Colonic mucosa (tissue), 4 donors: ENCODE measurements around the gene RNF144A. TPM values are rescaled to one million over a fixed set of nuclear protein-coding genes. Genes with fewer than 3 reads are reported as not detected.

Experiments
- DNase-seq: peaks from one replicate; pipeline ENCODE4 v3.0.0-alpha.2; 2020
- H3K27ac ChIP-seq: fragments of 200-600 bp; one replicate; pipeline ENCODE4 v1.8.0; 2021
- H3K27me3 ChIP-seq: fragments of 200-600 bp; one replicate; pipeline ENCODE4 v1.8.0; 2021
- H3K36me3 ChIP-seq: fragments of 200-600 bp; one replicate; pipeline ENCODE4 v1.8.0; 2021
- H3K4me1 ChIP-seq: fragments of 200-600 bp; one replicate; pipeline ENCODE4 v1.8.0; 2021; ENCODE audit warnings: mild to moderate bottlenecking
- H3K4me3 ChIP-seq: fragments of 200-600 bp; one replicate; pipeline ENCODE4 v1.8.0; 2021
- H3K9ac ChIP-seq, 2 donors: one replicate each; pipeline ENCODE4 v1.7.0; 2013; ENCODE audit warnings: control low read depth in 2 of 2, low read depth in 2 of 2, low read length in 2 of 2
- H3K9me3 ChIP-seq: fragments of 200-600 bp; one replicate; pipeline ENCODE4 v1.8.0; 2021
- intact Hi-C: fragments of 100-400 bp; cut with DNase I; formaldehyde crosslinking; loops from one replicate; pipeline ENCODE4 v1.14.1; 2022
- total RNA-seq, 2 donors: library from RNA; stranded (reverse); fragmentation: NEBNext Ultra II Directional in 1 of 2; extraction: Animal tissue kit (Norgen Biotek cat#: 25700) in 1 of 2; gene quantifications; one replicate each; pipeline ENCODE4 v1.2.1, GENCODE V29; 2021
- TF ChIP-seq, protein P1 (sequence below): fragments of 200-600 bp; IDR thresholded peaks from one replicate; pipeline ENCODE4 v1.8.0; 2022; ENCODE audit warnings: antibody characterized with exemption, mild to moderate bottlenecking
- donor health status: healthy.
- donor health status: DM: no; HTN: no; CAD: no.
- donor health status: DM: no; HTN: no; CAD: no.

RNF144A gene
- total RNA-seq, 2 donors from 2014 or later: 13.9 to 22.6 TPM

DNA sequence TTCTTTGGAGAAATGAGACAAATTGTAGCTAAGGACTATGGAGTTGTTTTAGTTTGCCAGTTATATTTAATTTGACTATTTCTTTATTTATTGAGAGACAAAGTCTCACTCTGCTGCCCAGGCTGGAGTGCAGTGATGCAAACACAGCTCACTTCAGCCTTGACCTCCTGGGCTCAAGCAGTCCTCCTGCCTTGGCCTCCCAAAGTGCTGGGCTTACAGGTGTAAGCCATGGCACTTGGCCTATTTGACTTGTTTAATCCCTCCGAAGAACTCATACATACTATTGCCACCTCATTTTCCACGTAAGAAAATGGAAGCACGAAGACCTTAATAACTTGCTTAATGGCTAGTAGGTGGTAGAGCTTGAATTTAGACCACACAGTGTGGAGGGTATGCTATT is 988 bp upstream of the RNF144A start:
- no peaks in the 10 kb centered on the region for H3K36me3 ChIP-seq
- H3K9me3 ChIP-seq: no peaks in the 10 kb centered on the region
- no peaks in the 10 kb centered on the region for H3K4me1 ChIP-seq
- no peak for DNase-seq
- H3K9ac ChIP-seq: no peak overlapping the region
- intact Hi-C loops: no loop called here
- no peak overlapping the region for H3K27ac ChIP-seq
- H3K4me3 ChIP-seq: no peak overlapping the region
- TF ChIP-seq, protein P1, sequence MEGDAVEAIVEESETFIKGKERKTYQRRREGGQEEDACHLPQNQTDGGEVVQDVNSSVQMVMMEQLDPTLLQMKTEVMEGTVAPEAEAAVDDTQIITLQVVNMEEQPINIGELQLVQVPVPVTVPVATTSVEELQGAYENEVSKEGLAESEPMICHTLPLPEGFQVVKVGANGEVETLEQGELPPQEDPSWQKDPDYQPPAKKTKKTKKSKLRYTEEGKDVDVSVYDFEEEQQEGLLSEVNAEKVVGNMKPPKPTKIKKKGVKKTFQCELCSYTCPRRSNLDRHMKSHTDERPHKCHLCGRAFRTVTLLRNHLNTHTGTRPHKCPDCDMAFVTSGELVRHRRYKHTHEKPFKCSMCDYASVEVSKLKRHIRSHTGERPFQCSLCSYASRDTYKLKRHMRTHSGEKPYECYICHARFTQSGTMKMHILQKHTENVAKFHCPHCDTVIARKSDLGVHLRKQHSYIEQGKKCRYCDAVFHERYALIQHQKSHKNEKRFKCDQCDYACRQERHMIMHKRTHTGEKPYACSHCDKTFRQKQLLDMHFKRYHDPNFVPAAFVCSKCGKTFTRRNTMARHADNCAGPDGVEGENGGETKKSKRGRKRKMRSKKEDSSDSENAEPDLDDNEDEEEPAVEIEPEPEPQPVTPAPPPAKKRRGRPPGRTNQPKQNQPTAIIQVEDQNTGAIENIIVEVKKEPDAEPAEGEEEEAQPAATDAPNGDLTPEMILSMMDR: no peak
- no peaks in the 10 kb centered on the region for H3K27me3 ChIP-seq

DNA sequence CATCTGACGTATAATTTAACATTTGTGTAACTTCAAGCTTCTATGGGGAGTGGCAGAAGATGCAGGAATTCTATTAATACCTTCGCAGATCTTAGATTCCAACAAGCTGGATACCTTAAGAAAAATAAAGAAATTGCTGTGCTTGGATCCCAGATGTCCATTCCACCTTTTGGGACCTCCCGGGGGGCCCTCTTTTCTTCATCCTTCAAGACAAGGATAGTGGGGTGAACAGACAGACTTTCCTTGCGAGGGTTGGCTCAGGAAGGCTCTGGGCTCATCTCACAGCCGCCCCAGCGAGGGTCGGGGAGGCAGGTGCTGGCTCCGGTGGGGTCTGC is 509 bp upstream of the RNF144A start:
- TF ChIP-seq, protein P1: no peak
- DNase-seq: no peak
- intact Hi-C loops: no loop called here
- Histone ChIP-seq H3K4me3 (no peak overlapping the region), H3K36me3 (no peaks in the 10 kb centered on the region), H3K4me1 (no peaks in the 10 kb centered on the region), H3K27ac (no peak overlapping the region), H3K9me3 (no peaks in the 10 kb centered on the region), H3K27me3 (no peaks in the 10 kb centered on the region), H3K9ac (peak overlapping the region in 1 of 2 donors; percentile 16)

DNA sequence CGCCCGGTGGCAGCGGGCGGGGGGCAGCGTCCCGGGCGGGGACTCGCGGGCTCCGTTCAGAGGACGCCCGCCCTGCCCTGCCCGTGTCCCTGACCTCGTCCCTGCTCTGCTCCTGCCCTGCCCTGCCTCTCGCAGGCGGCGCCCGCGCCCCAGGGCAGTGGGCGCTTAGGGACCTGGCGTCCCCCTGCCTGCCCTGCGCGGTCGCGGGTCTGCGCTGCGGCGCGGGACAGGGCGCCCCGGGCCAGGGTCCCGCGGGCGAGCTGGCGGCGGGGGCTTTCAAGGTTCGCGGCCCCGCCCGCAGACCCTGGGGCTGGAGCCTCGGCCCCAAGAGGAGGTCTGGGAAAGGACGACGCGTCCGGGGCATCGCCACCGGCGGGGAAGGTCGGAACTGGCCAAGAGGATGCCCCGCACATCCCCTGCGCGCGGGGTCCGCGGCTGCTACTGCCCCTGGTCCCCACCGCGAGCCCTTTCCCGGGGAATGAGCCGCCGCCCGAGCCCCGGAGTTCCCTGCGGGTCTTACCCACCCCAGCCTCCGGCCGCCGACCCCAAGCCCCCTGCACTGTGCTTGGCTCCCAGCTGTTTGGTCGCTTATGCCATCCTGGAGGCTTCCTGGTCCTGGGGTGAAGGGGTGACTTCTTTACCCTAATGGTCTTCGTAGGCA is 679 bp downstream of the RNF144A start:
- TF ChIP-seq, protein P1: no peak
- peak overlapping the region; percentile 74 for H3K4me3 ChIP-seq
- no peaks in the 10 kb centered on the region for H3K36me3 ChIP-seq
- DNase-seq: peak; percentile 37
- H3K4me1 ChIP-seq: no peaks in the 10 kb centered on the region
- H3K9me3 ChIP-seq: no peaks in the 10 kb centered on the region
- H3K9ac ChIP-seq: peak overlapping the region in 1 of 2 donors; percentile 85
- H3K27me3 ChIP-seq: no peaks in the 10 kb centered on the region
- H3K27ac ChIP-seq: no peak overlapping the region
- intact Hi-C loops: no loop called here

DNA sequence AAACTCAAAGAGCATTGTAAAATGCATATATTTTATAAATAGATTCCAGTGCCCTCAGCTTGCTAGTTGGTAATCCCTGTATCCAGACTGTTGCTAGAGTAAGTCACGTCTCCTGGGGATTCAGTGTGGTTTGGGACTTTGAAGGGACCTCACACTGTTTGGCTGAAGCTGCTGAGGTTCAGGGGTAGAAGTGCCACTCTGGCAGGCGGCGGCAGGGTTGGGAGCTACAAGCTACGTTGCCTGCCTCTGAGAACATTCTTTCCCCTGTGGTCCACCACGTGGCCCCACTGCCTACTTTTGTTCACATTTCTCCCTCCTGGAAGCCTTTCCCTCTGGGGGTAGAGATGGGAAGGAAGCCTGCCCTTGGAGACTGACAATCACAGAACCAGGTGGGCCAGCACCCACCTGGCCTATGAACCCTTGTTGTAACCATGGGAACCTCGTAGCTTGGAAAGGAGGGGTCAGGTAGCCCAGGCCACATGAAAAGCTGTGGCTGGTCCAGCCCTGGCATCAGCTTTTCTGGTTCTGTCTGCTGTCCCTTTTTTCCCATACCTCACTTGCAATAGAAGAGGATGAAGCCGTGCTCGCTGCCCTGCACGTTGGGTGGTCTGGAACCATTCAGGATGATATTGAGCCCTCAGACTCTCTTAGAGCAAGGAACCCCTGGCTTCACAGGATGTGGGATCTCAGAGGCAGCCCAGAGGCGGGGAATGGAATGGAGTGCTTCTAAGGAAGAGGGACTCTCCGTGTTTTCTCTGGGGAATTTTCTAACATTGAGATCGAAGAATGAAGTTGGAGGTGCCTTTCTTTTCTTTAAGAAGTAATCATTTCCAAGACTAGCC is 2.9 kb downstream of the RNF144A start:
- H3K27ac ChIP-seq: no peak overlapping the region
- no peaks in the 10 kb centered on the region for H3K9me3 ChIP-seq
- H3K4me1 ChIP-seq: no peaks in the 10 kb centered on the region
- no peaks in the 10 kb centered on the region for H3K27me3 ChIP-seq
- no peak overlapping the region for H3K4me3 ChIP-seq
- DNase-seq: no peak
- no peaks in the 10 kb centered on the region for H3K36me3 ChIP-seq
- no peak overlapping the region for H3K9ac ChIP-seq
- TF ChIP-seq, protein P1: no peak
- intact Hi-C loops: loop anchor here (5.0 kb wide), 1 partner anchor 102 kb away; no protein-coding TSS in a partner anchor

GRCh38 chr2:6920743-6921064 is 3.5 kb downstream of the RNF144A start:
- no peak overlapping the region for H3K9ac ChIP-seq
- intact Hi-C loops: loop anchor here (5.0 kb wide), 1 partner anchor 102 kb away; no protein-coding TSS in a partner anchor

More at GRCh38 chr2:6920743-6921064, 3.5 kb downstream of the RNF144A start:
- TF ChIP-seq, protein P1: no peak
- H3K36me3 ChIP-seq: no peaks in the 10 kb centered on the region
- DNase-seq: no peak
- H3K4me1 ChIP-seq: no peaks in the 10 kb centered on the region
- H3K27ac ChIP-seq: no peak overlapping the region
- no peaks in the 10 kb centered on the region for H3K27me3 ChIP-seq
- no peaks in the 10 kb centered on the region for H3K9me3 ChIP-seq
- H3K4me3 ChIP-seq: no peak overlapping the region
